GM23248 (cell line): ENCODE results near the gene FYTTD1.

Source experiments
- EZH2 ChIP-seq: fragments of 200-600 bp; sonication (generic); IDR thresholded peaks from 2 replicates; pipeline ENCODE4 v1.6.1; 2018; ENCODE audit warnings: antibody characterized with exemption, mild to moderate bottlenecking; ENCODE audit not compliant: insufficient read depth, poor library complexity, severe bottlenecking
- EZH2phosphoT487 ChIP-seq: fragments of 200-600 bp; sonication (generic); IDR thresholded peaks from 2 replicates; pipeline ENCODE4 v1.6.1; 2018; ENCODE audit warnings: antibody characterized with exemption, moderate library complexity, mild to moderate bottlenecking, low read depth; ENCODE audit not compliant: insufficient read depth

GRCh38 chr3:197804511-197804910 is 54.8 kb downstream of the FYTTD1 start:
- no peak for TF ChIP-seq EZH2
- TF ChIP-seq EZH2phosphoT487: no peak
